Psoas muscle (tissue), 8 donors: ENCODE measurements around the gene RAPGEF4. TPM values are rescaled to one million over a fixed set of nuclear protein-coding genes. Genes with fewer than 3 reads are reported as not detected.

Experiments
- ATAC-seq, 4 donors: fragments of 200-7000 bp; cut with Tn5 transposase; one replicate each; pipeline ENCODE4 v1.9.1; 2020; ENCODE audit warnings: moderate library complexity in 3 of 4, mild to moderate bottlenecking in 2 of 4
- DNase-seq, 2 donors: peaks; one replicate each; pipeline ENCODE4 v3.0.0-alpha.2; 2020
- H3K27ac ChIP-seq: fragments of 200-600 bp; one replicate; pipeline ENCODE4 v1.8.0; 2022
- H3K27me3 ChIP-seq, 3 donors: fragments of 200-600 bp in 1 of 3; one replicate each; pipeline versions ENCODE4 v1.6.1 to v1.8.0; 2013 to 2022; ENCODE audit warnings: low read length in 2 of 3, mild to moderate bottlenecking in 2 of 3, moderate library complexity in 1 of 3; ENCODE audit not compliant: insufficient read depth in 3 of 3
- H3K36me3 ChIP-seq, 2 donors: fragments of 200-600 bp in 1 of 2; one replicate each; pipeline versions ENCODE4 v1.6.1 to v1.8.0; 2013 to 2022; ENCODE audit warnings: low read depth in 1 of 2, mild to moderate bottlenecking in 1 of 2, moderate library complexity in 1 of 2; ENCODE audit not compliant: insufficient read depth in 1 of 2
- H3K4me1 ChIP-seq: fragments of 200-600 bp; one replicate; pipeline ENCODE4 v1.8.0; 2022
- H3K4me3 ChIP-seq: fragments of 200-600 bp; one replicate; pipeline ENCODE4 v1.8.0; 2022; ENCODE audit warnings: mild to moderate bottlenecking
- H3K9me3 ChIP-seq: fragments of 200-600 bp; one replicate; pipeline ENCODE4 v1.8.0; 2022
- CTCF ChIP-seq: fragments of 200-600 bp; IDR thresholded peaks from one replicate; pipeline ENCODE4 v1.8.0; 2022; ENCODE audit warnings: antibody characterized with exemption
- WGBS, 3 donors: extraction: QIAGEN DNeasy Blood & Tissue Kit; methylation state at CpG; one replicate each; pipeline versions ENCODE4 v1.1.6 to v1.1.7; 2013; 5-methylcytosine and 5-hydroxymethylcytosine counted together
- intact Hi-C, 2 donors: fragments of 100-400 bp; cut with DNase I; formaldehyde crosslinking; loops; one replicate each; pipeline versions ENCODE4 v1.11.0 to v1.14.2; 2022
- polyA plus RNA-seq, 3 donors: library from polyadenylated mRNA; stranded (reverse); fragments of 200-250 nt; gene quantifications; one replicate each; pipeline ENCODE4 v1.2.3, GENCODE V29; 2013
- total RNA-seq, 4 donors: library from RNA; stranded (reverse); fragmentation: NEBNext Ultra II Directional in 2 of 4; extraction: Animal tissue kit (Norgen Biotek cat#: 25700) in 2 of 4; gene quantifications; one replicate each; pipeline versions ENCODE4 v1.2.1 to v1.2.4, GENCODE V29; 2021 to 2023
- donor health status: healthy with polysubstance abuse.
- donor health status: DM: no; HTN: no; CAD: no; lungs with moderate emphysema.
- donor health status: Bipolar disorder and iron deficiency.
- donor health status: healthy.
- donor health status: DM: yes; HTN: yes; CAD: no.
- donor health status: DM: no; HTN: no; CAD: no.
- donor health status: DM: no; HTN: no; CAD: no.
- donor health status: DM: yes; HTN: yes; CAD: no.

RAPGEF4 gene
- total and polyA plus RNA-seq, 7 donors = 0.61 to 2.0 (median 0.92) TPM

- ATAC-seq = no peak
- Histone ChIP-seq H3K27me3 (no peaks in the 10 kb centered on the region), H3K9me3 (no peaks in the 10 kb centered on the region), H3K27ac (no peak overlapping the region), H3K4me3 (no peak overlapping the region), H3K36me3 (no peaks in the 10 kb centered on the region), H3K4me1 (no peaks in the 10 kb centered on the region)
- TF ChIP-seq CTCF = no peak
- WGBS, 3 donors = 71 to 83% (median 72%) methylated on average over 6 of the region's 6 CpGs
- DNase-seq = no peak
- intact Hi-C loops = loop anchor here in 1 of 2 donors (5.0 kb wide), 1 partner anchor 36 kb away; no protein-coding TSS in a partner anchor
Measured at GRCh38 chr2:173017646-173018420, 282.2 kb downstream of the RAPGEF4 start.

- intact Hi-C loops = loop anchor here (2.0 to 10.0 kb wide), 3 partner anchors 37 to 335 kb away; partner anchors contain the start of gene CDCA7 (in 1 of the 2)
Measured at GRCh38 chr2:173019755-173020154, 284.1 kb downstream of the RAPGEF4 start.

GRCh38 chr2:173021939-173022371 is 286.3 kb downstream of the RAPGEF4 start:
- Histone ChIP-seq H3K27me3 (no peaks in the 10 kb centered on the region), H3K4me3 (no peak overlapping the region)

More at GRCh38 chr2:173019755-173020154, 284.1 kb downstream of the RAPGEF4 start:
- Histone ChIP-seq H3K4me1 (no peaks in the 10 kb centered on the region), H3K4me3 (no peak overlapping the region), H3K36me3 (no peaks in the 10 kb centered on the region), H3K27ac (no peak overlapping the region), H3K27me3 (no peaks in the 10 kb centered on the region), H3K9me3 (no peaks in the 10 kb centered on the region)
- ATAC-seq = no peak
- TF ChIP-seq CTCF = no peak
- DNase-seq = no peak

GRCh38 chr2:173023718-173024117 is 288.1 kb downstream of the RAPGEF4 start:
- DNase-seq (no peak), ATAC-seq (no peak)
- intact Hi-C loops = loop anchor here in 1 of 2 donors (10.0 kb wide), 1 partner anchor 331 kb away; the partner anchor contains the start of gene CDCA7
- no peak overlapping the region for H3K27ac ChIP-seq
- peaks cover 21% of the 10 kb centered on the region for H3K4me1 ChIP-seq
- TF ChIP-seq CTCF = no peak
- H3K4me3 ChIP-seq = no peak overlapping the region
- no peaks in the 10 kb centered on the region for H3K36me3 ChIP-seq
- H3K27me3 ChIP-seq = no peaks in the 10 kb centered on the region
- WGBS, 3 donors = 78 to 83% (median 83%) methylated on average over 5 of the region's 5 CpGs
- no peaks in the 10 kb centered on the region for H3K9me3 ChIP-seq

More at GRCh38 chr2:173021939-173022371, 286.3 kb downstream of the RAPGEF4 start:
- DNase-seq (no peak), ATAC-seq (peak; percentile 48 to 76 (median 68))
- H3K4me1 ChIP-seq = peaks cover 6% of the 10 kb centered on the region
- WGBS, 3 donors = 66 to 73% (median 66%) methylated on average over 9 of the region's 9 CpGs
- H3K36me3 ChIP-seq = no peaks in the 10 kb centered on the region
- no peak overlapping the region for H3K27ac ChIP-seq
- intact Hi-C loops = loop anchor here (2.0 to 10.0 kb wide), 2 partner anchors 41 to 333 kb away; partner anchors contain the start of gene CDCA7 (in 1 of the 2)
- TF ChIP-seq CTCF = peak; percentile 44
- no peaks in the 10 kb centered on the region for H3K9me3 ChIP-seq
